Liver (tissue), 9 donors: ENCODE measurements around the gene SLC38A7. TPM values are rescaled to one million over a fixed set of nuclear protein-coding genes. Genes with fewer than 3 reads are reported as not detected.
A peak's percentile ranks its signal among the peaks of the same experiment; 100 is the strongest.
"Not testable (repeated sequence)": the region's sequence is repeated elsewhere in the genome, so short reads cannot be mapped to it uniquely, and the experiment has no call there.

ENCODE experiments used
- DNase-seq: peaks from one replicate; pipeline ENCODE4 v3.0.0-alpha.2; 2017; ENCODE audit warnings: low spot score
- H3K27ac ChIP-seq, 2 donors: one replicate each; pipeline ENCODE4 v1.7.0; 2013; ENCODE audit warnings: inconsistent platforms in 2 of 2, low read length in 2 of 2, control low read depth in 1 of 2, low read depth in 1 of 2, mild to moderate bottlenecking in 1 of 2
- H3K27me3 ChIP-seq, 4 donors: one replicate each; pipeline versions ENCODE4 v1.6.1 to v1.7.0; 2013; ENCODE audit warnings: low read length in 3 of 4, inconsistent platforms in 1 of 4, mild to moderate bottlenecking in 1 of 4, moderate library complexity in 1 of 4; ENCODE audit not compliant: control insufficient read depth in 4 of 4, insufficient read depth in 4 of 4
- H3K36me3 ChIP-seq, 4 donors: one replicate each; pipeline versions ENCODE4 v1.6.1 to v1.7.0; 2013; ENCODE audit warnings: low read length in 3 of 4, mild to moderate bottlenecking in 3 of 4, low read depth in 1 of 4, moderate library complexity in 1 of 4; ENCODE audit not compliant: control insufficient read depth in 4 of 4, insufficient read depth in 3 of 4
- H3K4me1 ChIP-seq, 4 donors: one replicate each; pipeline versions ENCODE4 v1.6.1 to v1.7.0; 2013; ENCODE audit warnings: low read length in 3 of 4, mild to moderate bottlenecking in 3 of 4, moderate library complexity in 1 of 4; ENCODE audit not compliant: control insufficient read depth in 4 of 4, insufficient read depth in 4 of 4
- H3K4me3 ChIP-seq, 3 donors: one replicate each; pipeline versions ENCODE4 v1.6.1 to v1.7.0; 2013; ENCODE audit warnings: low read length in 3 of 3, control low read depth in 1 of 3, low read depth in 1 of 3, mild to moderate bottlenecking in 1 of 3
- H3K9ac ChIP-seq, 2 donors: one replicate each; pipeline ENCODE4 v1.7.0; 2013; ENCODE audit warnings: low read length in 2 of 2, mild to moderate bottlenecking in 2 of 2, moderate library complexity in 2 of 2, control low read depth in 1 of 2, low read depth in 1 of 2
- H3K9me3 ChIP-seq, 4 donors: one replicate each; pipeline versions ENCODE4 v1.6.1 to v1.7.0; 2013; ENCODE audit warnings: low read length in 3 of 4; ENCODE audit not compliant: control insufficient read depth in 4 of 4
- EGR1 ChIP-seq, 2 donors: IDR thresholded peaks; 2 replicates each; pipeline ENCODE4 v1.6.1; 2016 to 2018; ENCODE audit warnings: antibody characterized with exemption in 2 of 2, low read depth in 2 of 2
- FOXA1 ChIP-seq: IDR thresholded peaks from 2 replicates; pipeline ENCODE4 v1.6.1; 2016; ENCODE audit warnings: antibody characterized with exemption
- FOXA2 ChIP-seq: IDR thresholded peaks from 2 replicates; pipeline ENCODE4 v1.6.1; 2016; ENCODE audit warnings: antibody characterized with exemption
- GABPA ChIP-seq, 2 donors: IDR thresholded peaks in 1 of 2; conservative IDR thresholded peaks in 1 of 2; 2 replicates each; pipeline ENCODE4 v1.6.1; 2016; ENCODE audit warnings: antibody characterized with exemption in 2 of 2, mild to moderate bottlenecking in 1 of 2, moderate library complexity in 1 of 2
- HNF4A ChIP-seq, 2 donors: conservative IDR thresholded peaks; 2 replicates each; pipeline ENCODE4 v1.6.1; 2016; ENCODE audit warnings: antibody characterized with exemption in 2 of 2, mild to moderate bottlenecking in 2 of 2
- HNF4G ChIP-seq: IDR thresholded peaks from 2 replicates; pipeline ENCODE4 v1.6.1; 2016; ENCODE audit warnings: antibody characterized with exemption
- JUND ChIP-seq, 2 donors: IDR thresholded peaks; 2 replicates each; pipeline ENCODE4 v1.6.1; 2016; ENCODE audit warnings: antibody characterized with exemption in 2 of 2
- NR2F2 ChIP-seq: IDR thresholded peaks from 2 replicates; pipeline ENCODE4 v1.6.1; 2016; ENCODE audit warnings: antibody characterized with exemption
- RAD21 ChIP-seq, 2 donors: IDR thresholded peaks; 2 replicates each; pipeline ENCODE4 v1.6.1; 2016; ENCODE audit warnings: antibody characterized with exemption in 2 of 2, mild to moderate bottlenecking in 2 of 2
- RXRA ChIP-seq, 2 donors: IDR thresholded peaks; 2 replicates each; pipeline ENCODE4 v1.6.1; 2017 to 2018; ENCODE audit warnings: antibody characterized with exemption in 2 of 2, mild to moderate bottlenecking in 1 of 2
- SP1 ChIP-seq: IDR thresholded peaks from 2 replicates; pipeline ENCODE4 v1.6.1; 2018; ENCODE audit warnings: antibody characterized with exemption, mild to moderate bottlenecking
- TAF1 ChIP-seq: conservative IDR thresholded peaks from 2 replicates; pipeline ENCODE4 v1.6.1; 2016; ENCODE audit warnings: antibody characterized with exemption, mild to moderate bottlenecking
- YY1 ChIP-seq: IDR thresholded peaks from 2 replicates; pipeline ENCODE4 v1.6.1; 2016; ENCODE audit warnings: antibody characterized with exemption, mild to moderate bottlenecking
- WGBS: extraction: QIAGEN DNeasy Blood & Tissue Kit; methylation state at CpG from one replicate; pipeline ENCODE4 v1.1.7; 2013; 5-methylcytosine and 5-hydroxymethylcytosine counted together
- polyA plus RNA-seq, 2 donors: library from polyadenylated mRNA; stranded (reverse) in 1 of 2; unstranded in 1 of 2; fragments of 200-250 nt in 1 of 2; fragments of >200 nt in 1 of 2; fragmentation: Nextera tagmentation in 1 of 2; extraction: Ambion mirVana in 1 of 2; gene quantifications; one replicate each; pipeline versions ENCODE4 v1.2.1 to v1.2.3, GENCODE V29; 2013 to 2015
- total RNA-seq, 2 donors: library from RNA; depleted of rRNA; stranded (reverse); fragments of >200 nt; gene quantifications; one replicate each; pipeline ENCODE4 v1.2.3, GENCODE V29; 2014
- TF ChIP-seq, protein P1 (sequence below): IDR thresholded peaks from 2 replicates; pipeline ENCODE4 v1.6.1; 2016; ENCODE audit warnings: antibody characterized with exemption, mild to moderate bottlenecking
- TF ChIP-seq, protein P2 (sequence below): IDR thresholded peaks from 2 replicates; pipeline ENCODE4 v1.6.1; 2016; ENCODE audit warnings: antibody characterized with exemption
- TF ChIP-seq, protein P3 (sequence below): IDR thresholded peaks from 2 replicates; pipeline ENCODE4 v1.6.1; 2016; ENCODE audit warnings: antibody characterized with exemption
- TF ChIP-seq, protein P4 (sequence below): IDR thresholded peaks from 2 replicates; pipeline ENCODE4 v1.6.1; 2016; ENCODE audit warnings: antibody characterized with exemption
- TF ChIP-seq, protein P5 (sequence below): fragments of 150-350 bp; IDR thresholded peaks from 2 replicates; pipeline ENCODE4 v1.5.1; 2017; ENCODE audit warnings: improper control_type of control experiment, low read depth, low read length; ENCODE audit not compliant: missing input control
- donor health status: healthy.
- donor health status: healthy.
- donor health status: healthy.
- donor health status: healthy.
- donor health status: healthy.

The SLC38A7 gene
- total and polyA plus RNA-seq, 4 donors = 7.9 to 18.7 (median 11.0) TPM

DNA sequence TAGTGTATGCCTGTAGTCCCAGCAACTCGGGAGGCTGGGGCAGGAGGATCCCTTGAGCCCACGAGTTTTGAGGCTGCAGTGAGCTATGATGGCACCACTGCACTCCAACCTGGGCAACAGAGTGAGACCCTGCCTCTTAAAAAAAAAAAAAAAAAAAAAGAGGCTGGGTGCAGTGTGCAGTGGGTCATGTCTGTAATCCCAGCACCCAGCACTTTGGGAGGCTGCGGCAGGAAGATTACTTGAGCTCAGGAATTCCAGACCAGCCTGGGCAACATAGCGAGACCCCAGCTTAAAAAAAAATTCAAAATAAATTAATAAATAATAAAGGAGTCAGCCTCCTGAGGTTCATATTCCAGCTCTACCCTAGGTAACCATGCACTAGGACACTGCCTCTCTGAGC is 45.3 kb downstream of the SLC38A7 start:
- Histone ChIP-seq H3K4me3 (no peak overlapping the region), H3K36me3 (no peaks in the 10 kb centered on the region), H3K4me1 (peaks cover 2 to 9% (median 4%) of the 10 kb centered on the region in 4 donors), H3K27ac (no peak overlapping the region), H3K9ac (no peak overlapping the region), H3K9me3 (no peaks in the 10 kb centered on the region), H3K27me3 (no peaks in the 10 kb centered on the region)
- TF ChIP-seq FOXA1 = no peak
- DNase-seq = no peak
- WGBS = 82% methylated on average over 4 of the region's 4 CpGs

DNA sequence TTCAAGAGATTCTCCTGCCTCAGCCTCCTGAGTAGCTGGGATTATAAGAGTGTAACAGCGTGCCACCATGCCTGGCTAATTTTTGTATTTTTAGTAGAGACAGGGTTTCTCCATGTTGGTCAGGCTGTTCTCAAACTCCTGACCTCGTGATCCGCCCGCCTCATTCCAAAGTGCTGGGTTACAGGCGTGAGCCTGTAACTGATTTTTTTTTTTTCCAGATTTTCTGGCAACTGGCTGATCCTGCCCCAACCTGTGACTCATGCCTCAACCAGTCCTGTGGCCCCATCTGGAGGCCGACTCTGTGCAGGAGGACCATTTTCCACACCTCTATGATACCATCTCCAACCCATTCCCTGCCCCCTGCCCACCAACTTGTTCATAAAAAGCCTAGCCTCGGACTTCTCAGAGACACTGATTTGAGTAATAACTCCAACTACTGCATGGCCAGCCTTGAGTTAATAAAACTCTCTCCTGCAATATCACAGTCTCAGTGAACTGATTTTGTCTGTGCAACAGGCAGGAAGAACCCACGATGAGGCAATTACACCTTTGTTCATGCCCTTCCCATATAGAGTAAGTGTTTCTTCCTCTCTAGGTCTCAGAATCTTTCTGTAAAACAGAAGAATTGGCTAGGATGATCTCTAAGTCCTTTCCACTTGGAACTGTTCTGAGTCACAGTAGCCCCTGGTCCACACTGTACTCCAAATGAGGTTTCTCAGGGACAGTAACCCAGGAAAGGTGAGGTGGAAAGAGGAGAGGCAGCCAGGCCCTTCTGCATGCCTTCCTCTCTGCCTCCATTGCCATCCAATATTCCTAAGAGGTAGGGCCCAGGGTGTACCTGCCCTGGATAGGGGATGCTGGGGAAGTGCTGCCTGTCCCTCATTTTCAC is 46.2 kb downstream of the SLC38A7 start:
- no peak for TF ChIP-seq EGR1 (IDR thresholded peaks at IDR 0.05; ENCODE audit: low read depth in 2 of 2)
- TF ChIP-seq, protein P1, sequence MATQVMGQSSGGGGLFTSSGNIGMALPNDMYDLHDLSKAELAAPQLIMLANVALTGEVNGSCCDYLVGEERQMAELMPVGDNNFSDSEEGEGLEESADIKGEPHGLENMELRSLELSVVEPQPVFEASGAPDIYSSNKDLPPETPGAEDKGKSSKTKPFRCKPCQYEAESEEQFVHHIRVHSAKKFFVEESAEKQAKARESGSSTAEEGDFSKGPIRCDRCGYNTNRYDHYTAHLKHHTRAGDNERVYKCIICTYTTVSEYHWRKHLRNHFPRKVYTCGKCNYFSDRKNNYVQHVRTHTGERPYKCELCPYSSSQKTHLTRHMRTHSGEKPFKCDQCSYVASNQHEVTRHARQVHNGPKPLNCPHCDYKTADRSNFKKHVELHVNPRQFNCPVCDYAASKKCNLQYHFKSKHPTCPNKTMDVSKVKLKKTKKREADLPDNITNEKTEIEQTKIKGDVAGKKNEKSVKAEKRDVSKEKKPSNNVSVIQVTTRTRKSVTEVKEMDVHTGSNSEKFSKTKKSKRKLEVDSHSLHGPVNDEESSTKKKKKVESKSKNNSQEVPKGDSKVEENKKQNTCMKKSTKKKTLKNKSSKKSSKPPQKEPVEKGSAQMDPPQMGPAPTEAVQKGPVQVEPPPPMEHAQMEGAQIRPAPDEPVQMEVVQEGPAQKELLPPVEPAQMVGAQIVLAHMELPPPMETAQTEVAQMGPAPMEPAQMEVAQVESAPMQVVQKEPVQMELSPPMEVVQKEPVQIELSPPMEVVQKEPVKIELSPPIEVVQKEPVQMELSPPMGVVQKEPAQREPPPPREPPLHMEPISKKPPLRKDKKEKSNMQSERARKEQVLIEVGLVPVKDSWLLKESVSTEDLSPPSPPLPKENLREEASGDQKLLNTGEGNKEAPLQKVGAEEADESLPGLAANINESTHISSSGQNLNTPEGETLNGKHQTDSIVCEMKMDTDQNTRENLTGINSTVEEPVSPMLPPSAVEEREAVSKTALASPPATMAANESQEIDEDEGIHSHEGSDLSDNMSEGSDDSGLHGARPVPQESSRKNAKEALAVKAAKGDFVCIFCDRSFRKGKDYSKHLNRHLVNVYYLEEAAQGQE = no peak
- no peak for TF ChIP-seq NR2F2
- no peak for TF ChIP-seq YY1
- peak in 1 of 2 donors; percentile 69 for TF ChIP-seq JUND (IDR thresholded peaks at IDR 0.05)
- no peak for TF ChIP-seq GABPA (IDR thresholded peaks at IDR 0.05 in 1 of 2, conservative IDR thresholded peaks at IDR 0.05 in 1 of 2)
- TF ChIP-seq, protein P2, sequence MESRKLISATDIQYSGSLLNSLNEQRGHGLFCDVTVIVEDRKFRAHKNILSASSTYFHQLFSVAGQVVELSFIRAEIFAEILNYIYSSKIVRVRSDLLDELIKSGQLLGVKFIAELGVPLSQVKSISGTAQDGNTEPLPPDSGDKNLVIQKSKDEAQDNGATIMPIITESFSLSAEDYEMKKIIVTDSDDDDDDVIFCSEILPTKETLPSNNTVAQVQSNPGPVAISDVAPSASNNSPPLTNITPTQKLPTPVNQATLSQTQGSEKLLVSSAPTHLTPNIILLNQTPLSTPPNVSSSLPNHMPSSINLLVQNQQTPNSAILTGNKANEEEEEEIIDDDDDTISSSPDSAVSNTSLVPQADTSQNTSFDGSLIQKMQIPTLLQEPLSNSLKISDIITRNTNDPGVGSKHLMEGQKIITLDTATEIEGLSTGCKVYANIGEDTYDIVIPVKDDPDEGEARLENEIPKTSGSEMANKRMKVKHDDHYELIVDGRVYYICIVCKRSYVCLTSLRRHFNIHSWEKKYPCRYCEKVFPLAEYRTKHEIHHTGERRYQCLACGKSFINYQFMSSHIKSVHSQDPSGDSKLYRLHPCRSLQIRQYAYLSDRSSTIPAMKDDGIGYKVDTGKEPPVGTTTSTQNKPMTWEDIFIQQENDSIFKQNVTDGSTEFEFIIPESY = no peak
- TF ChIP-seq HNF4A (conservative IDR thresholded peaks at IDR 0.05) = peak; percentile 53 to 61
- TF ChIP-seq SP1 = peak; percentile 37
- TF ChIP-seq, protein P3, sequence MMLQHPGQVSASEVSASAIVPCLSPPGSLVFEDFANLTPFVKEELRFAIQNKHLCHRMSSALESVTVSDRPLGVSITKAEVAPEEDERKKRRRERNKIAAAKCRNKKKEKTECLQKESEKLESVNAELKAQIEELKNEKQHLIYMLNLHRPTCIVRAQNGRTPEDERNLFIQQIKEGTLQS = peak; percentile 19
- TF ChIP-seq RXRA (IDR thresholded peaks at IDR 0.05) = peak in 1 of 2 donors; percentile 28
- TF ChIP-seq RAD21 (IDR thresholded peaks at IDR 0.05) = peak; percentile 84 to 88
- no peak for TF ChIP-seq FOXA1
- TF ChIP-seq TAF1 = no peak
- TF ChIP-seq FOXA2 = no peak
- TF ChIP-seq HNF4G = no peak
- TF ChIP-seq, protein P4, sequence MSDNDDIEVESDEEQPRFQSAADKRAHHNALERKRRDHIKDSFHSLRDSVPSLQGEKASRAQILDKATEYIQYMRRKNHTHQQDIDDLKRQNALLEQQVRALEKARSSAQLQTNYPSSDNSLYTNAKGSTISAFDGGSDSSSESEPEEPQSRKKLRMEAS = no peak
- TF ChIP-seq, protein P5, sequence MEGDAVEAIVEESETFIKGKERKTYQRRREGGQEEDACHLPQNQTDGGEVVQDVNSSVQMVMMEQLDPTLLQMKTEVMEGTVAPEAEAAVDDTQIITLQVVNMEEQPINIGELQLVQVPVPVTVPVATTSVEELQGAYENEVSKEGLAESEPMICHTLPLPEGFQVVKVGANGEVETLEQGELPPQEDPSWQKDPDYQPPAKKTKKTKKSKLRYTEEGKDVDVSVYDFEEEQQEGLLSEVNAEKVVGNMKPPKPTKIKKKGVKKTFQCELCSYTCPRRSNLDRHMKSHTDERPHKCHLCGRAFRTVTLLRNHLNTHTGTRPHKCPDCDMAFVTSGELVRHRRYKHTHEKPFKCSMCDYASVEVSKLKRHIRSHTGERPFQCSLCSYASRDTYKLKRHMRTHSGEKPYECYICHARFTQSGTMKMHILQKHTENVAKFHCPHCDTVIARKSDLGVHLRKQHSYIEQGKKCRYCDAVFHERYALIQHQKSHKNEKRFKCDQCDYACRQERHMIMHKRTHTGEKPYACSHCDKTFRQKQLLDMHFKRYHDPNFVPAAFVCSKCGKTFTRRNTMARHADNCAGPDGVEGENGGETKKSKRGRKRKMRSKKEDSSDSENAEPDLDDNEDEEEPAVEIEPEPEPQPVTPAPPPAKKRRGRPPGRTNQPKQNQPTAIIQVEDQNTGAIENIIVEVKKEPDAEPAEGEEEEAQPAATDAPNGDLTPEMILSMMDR = peak; percentile 67
- no peak for DNase-seq
- Histone ChIP-seq H3K36me3 (no peaks in the 10 kb centered on the region), H3K9ac (no peak overlapping the region), H3K27ac (no peak overlapping the region), H3K4me1 (peaks cover 2 to 10% (median 5%) of the 10 kb centered on the region in 4 donors), H3K4me3 (no peak overlapping the region), H3K27me3 (no peaks in the 10 kb centered on the region), H3K9me3 (no peaks in the 10 kb centered on the region)
- WGBS = 36% methylated on average over 8 of the region's 8 CpGs

DNA sequence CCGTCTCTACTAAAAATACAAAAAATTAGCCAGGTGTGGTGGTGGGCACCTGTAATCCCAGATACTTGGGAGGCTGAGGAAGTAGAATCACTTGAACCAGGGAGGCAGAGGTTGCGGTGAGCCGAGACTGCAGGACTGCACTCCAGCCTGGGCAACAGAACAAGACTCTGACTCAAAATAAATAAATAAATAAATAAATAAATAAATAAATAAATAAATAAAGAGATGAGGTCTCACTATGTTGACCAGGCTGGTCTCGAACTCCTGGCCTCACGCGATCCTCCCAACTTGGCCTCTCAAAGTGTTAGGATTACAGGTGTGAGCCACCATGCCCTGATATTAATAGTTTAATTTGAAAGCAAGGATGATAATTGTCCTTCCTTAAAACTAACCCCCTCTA is 47.5 kb downstream of the SLC38A7 start:
- H3K4me3 ChIP-seq, H3K4me1 ChIP-seq, H3K36me3 ChIP-seq, DNase-seq, H3K9me3 ChIP-seq, H3K27ac ChIP-seq, H3K9ac ChIP-seq, H3K27me3 ChIP-seq: not testable (repeated sequence)
- 96% methylated on average over 6 of the region's 6 CpGs for WGBS
